ENCODE measurements around the gene PKD1L1. TPM values are rescaled to one million over a fixed set of nuclear protein-coding genes. Genes with fewer than 3 reads are reported as not detected.

PKD1L1 gene
- total and polyA plus RNA-seq, 2 donors (not counting 1 experiment from before 2014, with no cell fraction given), result 0.59 to 0.70 TPM

- no peak overlapping the region for H3K27ac ChIP-seq (ENCODE audit: low read length in 2 of 2)
- no peak overlapping the region for H3K4me3 Mint-ChIP-seq
- WGBS (ENCODE audit: insufficient coverage), result over 99% methylated on average over 8 of the region's 11 CpGs
- ChIA-PET POLR2A (no interaction called here), CTCF (no interaction called here)
- no peak for DNase-seq
- H3K79me2 ChIP-seq (ENCODE audit: control insufficient read depth, insufficient read depth, low read length), result no peaks in the 10 kb centered on the region
- H3K4me1 ChIP-seq (ENCODE audit: control insufficient read depth in 2 of 2, insufficient read depth in 2 of 2, low read length in 2 of 2), result no peaks in the 10 kb centered on the region
- H3K9ac ChIP-seq (ENCODE audit: low read length), result no peak overlapping the region
- no peaks in the 10 kb centered on the region for H4K20me1 ChIP-seq (ENCODE audit: control insufficient read depth, insufficient read depth, low read length, poor library complexity, severe bottlenecking)
- H3K4me2 ChIP-seq (replicated peaks; ENCODE audit: low read depth, low read length, poor library complexity, severe bottlenecking), result no peak overlapping the region
- intact Hi-C loops (cut with micrococcal nuclease), result no loop called here
- no peaks in the 10 kb centered on the region for H3K36me3 ChIP-seq (replicated peaks in 1 of 2; ENCODE audit: control extremely low read depth in 1 of 2, control insufficient read depth in 1 of 2, extremely low read depth in 1 of 2, insufficient read depth in 2 of 2, low read length in 1 of 2)
- no peak overlapping the region for H3K4me3 ChIP-seq (ENCODE audit: control extremely low read depth in 1 of 5, extremely low read depth in 1 of 5, insufficient read depth in 1 of 5, low read depth in 2 of 5, low read length in 4 of 5)
- H3K27me3 Mint-ChIP-seq, result peaks cover 4% of the 10 kb centered on the region
- no peaks in the 10 kb centered on the region for H3K27me3 ChIP-seq (replicated peaks in 1 of 4; ENCODE audit: control extremely low read depth in 1 of 4, control insufficient read depth in 3 of 4, insufficient read depth in 4 of 4, low read length in 3 of 4)
- no peak for ATAC-seq (ENCODE audit: low read depth)
- H3K27ac Mint-ChIP-seq, result no peak overlapping the region
- no peak overlapping the region for H2AFZ ChIP-seq (ENCODE audit: insufficient read depth, low read depth, low read length, poor library complexity, severe bottlenecking)
- no peaks in the 10 kb centered on the region for H3K4me1 Mint-ChIP-seq
- TF ChIP-seq EZH2 (IDR thresholded peaks at IDR 0.05; ENCODE audit: borderline replicate concordance, insufficient read depth, low read depth, low read length, poor library complexity, severe bottlenecking) (no peak), CTCF (IDR thresholded peaks at IDR 0.05) (no peak)
- no peaks in the 10 kb centered on the region for H3K9me3 Mint-ChIP-seq (ENCODE audit: insufficient read depth)
- no peaks in the 10 kb centered on the region for H3K9me3 ChIP-seq (ENCODE audit: control extremely low read depth in 1 of 3, control insufficient read depth in 2 of 3, insufficient read depth in 1 of 3, low read length in 2 of 3)
Observed at GRCh38 chr7:47901542-47901941, 46.7 kb downstream of the PKD1L1 start.

GRCh38 chr7:47897831-47898230 lies 50.4 kb downstream of the PKD1L1 start:
- Histone ChIP-seq H3K27me3 (replicated peaks in 1 of 4; ENCODE audit: control extremely low read depth in 1 of 4, control insufficient read depth in 3 of 4, insufficient read depth in 4 of 4, low read length in 3 of 4) (no peaks in the 10 kb centered on the region), H3K79me2 (ENCODE audit: control insufficient read depth, insufficient read depth, low read length) (no peaks in the 10 kb centered on the region), H3K9me3 (ENCODE audit: control extremely low read depth in 1 of 3, control insufficient read depth in 2 of 3, insufficient read depth in 1 of 3, low read length in 2 of 3) (no peaks in the 10 kb centered on the region), H3K4me2 (replicated peaks; ENCODE audit: low read depth, low read length, poor library complexity, severe bottlenecking) (no peak overlapping the region), H4K20me1 (ENCODE audit: control insufficient read depth, insufficient read depth, low read length, poor library complexity, severe bottlenecking) (no peaks in the 10 kb centered on the region), H3K27ac (ENCODE audit: low read length in 2 of 2) (no peak overlapping the region), H2AFZ (ENCODE audit: insufficient read depth, low read depth, low read length, poor library complexity, severe bottlenecking) (no peak overlapping the region), H3K4me3 (ENCODE audit: control extremely low read depth in 1 of 5, extremely low read depth in 1 of 5, insufficient read depth in 1 of 5, low read depth in 2 of 5, low read length in 4 of 5) (no peak overlapping the region), H3K36me3 (replicated peaks in 1 of 2; ENCODE audit: control extremely low read depth in 1 of 2, control insufficient read depth in 1 of 2, extremely low read depth in 1 of 2, insufficient read depth in 2 of 2, low read length in 1 of 2) (no peaks in the 10 kb centered on the region), H3K4me1 (ENCODE audit: control insufficient read depth in 2 of 2, insufficient read depth in 2 of 2, low read length in 2 of 2) (no peaks in the 10 kb centered on the region), H3K9ac (ENCODE audit: low read length) (no peak overlapping the region)
- peaks cover 4% of the 10 kb centered on the region for H3K27me3 Mint-ChIP-seq
- 94% methylated on average over 3 of the region's 4 CpGs for WGBS (ENCODE audit: insufficient coverage)
- intact Hi-C loops (cut with micrococcal nuclease), result no loop called here
- no peak overlapping the region for H3K27ac Mint-ChIP-seq
- H3K4me3 Mint-ChIP-seq, result no peak overlapping the region
- DNase-seq, result no peak
- H3K4me1 Mint-ChIP-seq, result no peaks in the 10 kb centered on the region
- no peaks in the 10 kb centered on the region for H3K9me3 Mint-ChIP-seq (ENCODE audit: insufficient read depth)
- ATAC-seq (ENCODE audit: low read depth), result no peak
- POLR2A ChIA-PET, result no interaction called here
- no peak for TF ChIP-seq EZH2 (IDR thresholded peaks at IDR 0.05; ENCODE audit: borderline replicate concordance, insufficient read depth, low read depth, low read length, poor library complexity, severe bottlenecking)
- no peak for TF ChIP-seq CTCF (IDR thresholded peaks at IDR 0.05)
- CTCF ChIA-PET, result interaction anchor here (0.7 kb wide), 1 partner anchor 609 kb away, joined by 3 read pairs; no protein-coding TSS in a partner anchor

All from B cell (primary cell).